GM12874 (cell line): ENCODE measurements around the gene C16orf96.

Experiments used
- TF ChIP-seq, protein P1 (sequence below): IDR thresholded peaks from 2 replicates; pipeline ENCODE4 v1.5.1; 2011; ENCODE audit warnings: low read depth, mild to moderate bottlenecking, control low read depth, low read length, moderate library complexity; ENCODE audit not compliant: insufficient read depth

The C16orf96 gene

DNA sequence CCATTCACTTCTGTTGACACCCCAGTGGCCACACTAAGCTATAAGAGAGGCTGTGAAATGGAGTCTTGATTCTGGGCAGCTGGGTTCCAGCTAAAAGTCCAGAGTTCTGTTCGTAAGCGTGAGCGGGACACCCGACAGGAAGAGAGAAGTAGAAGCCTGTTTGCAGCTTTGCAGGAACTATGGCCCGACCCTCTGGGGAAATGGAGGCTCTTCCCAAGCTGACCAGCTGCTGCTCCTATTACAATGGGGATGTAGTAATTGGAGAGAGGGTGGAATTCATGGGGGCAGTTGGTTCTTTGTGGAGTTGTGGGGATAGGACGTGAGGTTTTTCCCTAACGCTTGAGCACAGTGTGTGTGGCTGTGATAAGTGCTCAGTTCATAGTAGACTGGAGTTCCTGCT lies 30.2 kb downstream of the C16orf96 start:
- TF ChIP-seq, protein P1, sequence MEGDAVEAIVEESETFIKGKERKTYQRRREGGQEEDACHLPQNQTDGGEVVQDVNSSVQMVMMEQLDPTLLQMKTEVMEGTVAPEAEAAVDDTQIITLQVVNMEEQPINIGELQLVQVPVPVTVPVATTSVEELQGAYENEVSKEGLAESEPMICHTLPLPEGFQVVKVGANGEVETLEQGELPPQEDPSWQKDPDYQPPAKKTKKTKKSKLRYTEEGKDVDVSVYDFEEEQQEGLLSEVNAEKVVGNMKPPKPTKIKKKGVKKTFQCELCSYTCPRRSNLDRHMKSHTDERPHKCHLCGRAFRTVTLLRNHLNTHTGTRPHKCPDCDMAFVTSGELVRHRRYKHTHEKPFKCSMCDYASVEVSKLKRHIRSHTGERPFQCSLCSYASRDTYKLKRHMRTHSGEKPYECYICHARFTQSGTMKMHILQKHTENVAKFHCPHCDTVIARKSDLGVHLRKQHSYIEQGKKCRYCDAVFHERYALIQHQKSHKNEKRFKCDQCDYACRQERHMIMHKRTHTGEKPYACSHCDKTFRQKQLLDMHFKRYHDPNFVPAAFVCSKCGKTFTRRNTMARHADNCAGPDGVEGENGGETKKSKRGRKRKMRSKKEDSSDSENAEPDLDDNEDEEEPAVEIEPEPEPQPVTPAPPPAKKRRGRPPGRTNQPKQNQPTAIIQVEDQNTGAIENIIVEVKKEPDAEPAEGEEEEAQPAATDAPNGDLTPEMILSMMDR = no peak

DNA sequence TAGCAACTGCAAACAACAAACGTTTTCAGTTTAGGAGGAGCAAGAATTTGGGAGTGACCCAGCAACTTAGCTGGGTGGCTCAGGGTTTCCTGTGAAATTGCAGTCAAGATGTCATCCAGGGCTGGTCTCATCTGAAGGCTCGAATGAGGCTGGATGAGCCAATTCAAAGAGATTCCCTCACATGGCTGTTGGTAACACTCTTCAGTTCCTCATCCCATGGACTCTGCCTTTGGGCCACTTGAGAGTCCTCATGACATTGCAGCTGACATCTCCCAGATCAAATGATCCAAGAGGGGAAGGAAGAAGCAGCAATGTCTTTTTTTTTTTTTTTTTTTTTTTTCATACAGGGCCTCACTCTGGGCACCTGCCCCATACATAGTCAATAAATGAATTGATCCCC lies 32.2 kb downstream of the C16orf96 start:
- TF ChIP-seq, protein P1 = no peak

DNA sequence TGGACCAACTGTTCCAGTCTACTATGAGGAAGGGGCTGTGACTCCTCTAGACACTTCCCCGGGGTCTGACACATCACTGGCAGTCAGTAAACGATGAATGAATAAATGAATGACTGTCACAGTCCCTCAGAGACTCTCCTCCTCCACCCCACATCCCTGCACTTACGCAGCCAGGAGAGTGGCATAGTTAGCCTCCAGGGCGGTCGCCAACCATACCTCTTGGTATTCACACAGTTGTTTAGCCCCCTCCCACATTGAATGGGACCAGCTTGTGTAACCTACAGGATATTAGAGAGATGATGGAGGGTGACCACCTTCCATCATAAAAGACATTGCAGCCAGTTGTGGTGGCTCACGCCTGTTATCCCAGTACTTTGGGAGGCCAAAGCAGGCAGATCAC lies 32.8 kb downstream of the C16orf96 start:
- TF ChIP-seq, protein P1 = no peak

DNA sequence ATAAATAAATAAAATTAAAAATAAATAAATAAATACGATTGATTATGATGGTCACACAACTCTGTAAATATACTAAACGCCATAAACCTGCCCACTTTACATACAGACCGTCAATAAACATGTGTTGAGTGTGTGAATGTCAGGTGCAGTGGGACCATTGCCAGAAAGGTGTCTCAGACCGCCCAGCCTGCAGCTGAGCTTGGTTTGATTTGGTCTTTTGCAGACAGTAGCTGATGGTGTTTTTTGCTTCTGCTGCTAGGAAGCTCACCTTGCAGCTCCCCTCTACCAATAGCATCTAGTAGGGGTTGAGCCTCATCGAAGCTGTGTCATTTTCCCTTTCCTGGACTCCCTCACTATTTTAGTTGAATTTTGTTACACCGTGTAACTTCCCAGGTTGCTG lies 35.1 kb downstream of the C16orf96 start:
- TF ChIP-seq, protein P1 = no peak

DNA sequence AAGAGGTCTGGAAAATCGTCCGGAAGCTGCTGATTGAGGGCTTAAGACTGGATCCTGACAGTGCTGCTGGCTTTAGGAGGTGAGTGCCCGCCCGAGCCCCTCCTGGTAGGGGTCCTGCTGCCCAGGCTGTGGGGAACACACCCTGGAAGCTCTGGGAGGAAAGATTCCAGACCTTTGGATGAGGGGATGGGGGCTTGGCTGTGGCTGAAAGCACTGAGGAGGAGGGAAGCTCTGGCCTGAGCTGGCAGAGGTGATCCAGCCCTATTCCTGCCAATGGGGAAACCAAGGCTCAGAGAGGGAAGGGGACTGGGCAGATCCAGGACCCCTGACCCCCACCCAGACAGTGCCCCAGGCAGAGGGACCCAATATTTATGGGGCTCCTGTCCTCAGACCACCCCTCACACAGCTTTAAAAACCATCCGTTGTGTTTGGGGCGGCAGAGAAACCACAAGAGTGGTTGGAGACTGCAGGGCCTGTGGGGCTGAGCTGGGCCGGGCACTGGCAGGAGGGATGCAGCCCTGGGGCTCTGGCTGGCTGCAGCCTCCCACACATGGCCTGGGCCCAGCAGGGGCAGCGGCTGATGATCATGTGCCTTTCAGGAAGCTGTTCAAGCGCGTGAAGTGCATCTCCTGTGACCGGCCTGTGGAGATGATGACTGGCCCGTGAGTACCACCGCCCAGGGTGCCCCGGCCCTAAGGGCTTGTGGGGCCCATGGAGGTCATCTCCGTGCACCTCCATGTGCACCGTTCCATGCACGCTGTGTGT lies 35.7 kb downstream of the C16orf96 start:
- TF ChIP-seq, protein P1 = no peak

DNA sequence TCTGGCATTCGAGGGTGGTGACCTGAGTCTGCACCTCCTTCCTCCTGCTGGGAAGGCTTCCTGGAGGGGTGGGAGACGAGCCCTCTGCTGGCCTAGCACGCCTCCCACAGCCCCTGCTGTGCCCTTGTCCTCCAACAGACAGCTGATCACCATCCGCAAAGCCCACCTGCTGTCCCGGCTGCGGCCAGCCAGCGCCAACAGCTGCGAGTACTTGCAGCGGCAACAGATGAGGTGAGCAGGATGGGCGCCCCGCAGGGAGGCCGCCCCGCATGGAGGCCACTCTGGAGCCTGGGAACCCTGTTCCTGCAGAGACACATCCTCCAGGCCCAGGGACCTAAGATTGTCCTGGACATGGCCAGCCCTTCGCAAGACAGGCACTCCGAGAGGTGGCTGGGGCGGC lies 36.9 kb downstream of the C16orf96 start:
- TF ChIP-seq, protein P1 = no peak

DNA sequence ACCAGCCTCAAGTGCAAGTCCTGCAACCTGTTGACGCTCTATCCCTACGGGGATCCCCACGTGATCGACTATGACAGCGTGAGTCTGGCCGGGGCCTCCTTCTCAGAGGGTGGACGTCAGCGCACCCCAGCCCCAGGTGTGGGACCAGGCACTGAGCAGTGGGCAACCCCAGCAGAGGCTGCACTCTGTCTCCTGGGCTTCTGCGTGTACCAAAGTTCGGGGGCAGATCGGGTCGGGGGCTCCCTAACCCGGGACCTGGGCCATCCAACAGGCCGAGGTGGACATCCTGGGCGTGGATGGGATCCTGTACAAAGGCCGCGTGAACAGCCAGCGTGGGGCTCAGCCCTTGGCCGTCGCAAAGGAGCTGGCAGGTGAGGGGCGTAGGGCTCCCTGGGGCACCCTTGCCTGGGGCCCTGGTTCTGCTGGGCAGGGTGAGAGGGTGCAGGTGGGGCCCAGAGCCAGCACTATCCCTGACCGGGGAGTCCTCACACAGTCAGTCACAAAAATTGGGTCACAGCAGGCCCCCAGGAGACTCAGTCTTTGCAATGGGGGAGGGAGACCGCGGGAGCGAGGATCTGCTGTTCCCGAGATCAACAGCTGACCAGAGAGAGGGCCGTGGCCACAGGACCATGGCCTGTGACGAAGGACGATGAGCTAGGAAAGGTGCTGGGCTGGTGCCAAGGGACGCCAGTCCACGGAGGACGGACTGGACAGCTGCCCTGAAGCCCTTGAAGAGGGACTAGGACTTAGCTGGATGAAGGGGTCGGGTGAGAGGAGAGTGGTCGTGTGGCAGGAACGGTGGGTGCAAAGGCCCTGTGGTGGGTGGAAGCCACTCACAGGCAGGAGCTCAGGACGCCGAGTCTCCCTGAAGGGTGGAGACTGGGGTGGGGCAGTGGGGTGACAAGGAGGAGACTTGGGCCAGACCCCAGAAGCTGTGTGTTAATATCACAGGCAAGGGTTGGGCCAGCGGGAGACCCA lies 38.6 kb downstream of the C16orf96 start:
- TF ChIP-seq, protein P1 = no peak
